ENCODE results near the gene PPP4R3A.

The PPP4R3A gene

DNA sequence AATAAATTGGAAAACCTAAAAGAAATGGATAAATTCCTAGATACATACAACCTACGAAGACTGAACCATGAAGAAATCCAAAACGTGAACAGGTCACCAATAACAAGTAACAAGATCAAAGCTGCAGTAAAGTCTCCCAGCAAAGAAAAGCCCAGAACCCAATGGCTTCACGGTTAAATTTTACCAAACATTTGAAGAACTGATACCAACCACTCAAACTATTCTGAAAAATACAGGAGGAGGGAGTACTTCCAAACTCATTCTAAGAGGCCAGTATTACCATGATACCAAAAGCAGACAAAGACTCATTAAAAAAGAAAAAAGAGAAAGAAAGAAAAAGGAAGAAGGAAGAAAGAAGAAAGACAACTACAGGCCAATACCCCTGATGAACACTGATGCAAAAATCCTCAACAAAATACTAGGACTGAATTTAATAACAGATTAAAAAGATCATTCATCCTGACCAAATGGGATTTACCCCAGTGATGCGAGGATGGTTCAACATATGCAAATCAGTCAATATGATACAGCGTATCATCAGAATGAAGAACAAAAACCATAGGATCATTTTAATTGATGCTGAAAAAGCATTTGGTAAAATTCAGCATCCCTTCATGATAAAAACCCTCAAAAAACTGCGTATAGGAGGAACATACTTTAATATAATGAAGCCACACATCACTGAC, 65.6 kb downstream of the PPP4R3A start:
- no peaks in the 10 kb centered on the region for H3K36me3 ChIP-seq (ENCODE audit: control insufficient read depth in 2 of 2, insufficient read depth in 1 of 2, low read length in 2 of 2)
- no peaks in the 10 kb centered on the region for H3K9me3 ChIP-seq (ENCODE audit: control insufficient read depth, insufficient read depth, low read depth, low read length)
- no peak overlapping the region for H3K27ac ChIP-seq (ENCODE audit: extremely low read depth, low read depth, low read length)
- ChIA-PET POLR2A (no interaction called here), CTCF (no interaction called here)
- TF ChIP-seq, protein P1, sequence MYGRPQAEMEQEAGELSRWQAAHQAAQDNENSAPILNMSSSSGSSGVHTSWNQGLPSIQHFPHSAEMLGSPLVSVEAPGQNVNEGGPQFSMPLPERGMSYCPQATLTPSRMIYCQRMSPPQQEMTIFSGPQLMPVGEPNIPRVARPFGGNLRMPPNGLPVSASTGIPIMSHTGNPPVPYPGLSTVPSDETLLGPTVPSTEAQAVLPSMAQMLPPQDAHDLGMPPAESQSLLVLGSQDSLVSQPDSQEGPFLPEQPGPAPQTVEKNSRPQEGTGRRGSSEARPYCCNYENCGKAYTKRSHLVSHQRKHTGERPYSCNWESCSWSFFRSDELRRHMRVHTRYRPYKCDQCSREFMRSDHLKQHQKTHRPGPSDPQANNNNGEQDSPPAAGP (tag by site-specific recombination; IDR thresholded peaks at IDR 0.05), result no peak
- TF ChIP-seq GLI4 (tag by site-specific recombination; IDR thresholded peaks at IDR 0.05) (no peak), ZNF555 (tag by site-specific recombination; conservative IDR thresholded peaks at IDR 0.05) (no peak), ZIC2 (tag by site-specific recombination; IDR thresholded peaks at IDR 0.05) (no peak), ZNF791 (tag by site-specific recombination; IDR thresholded peaks at IDR 0.05) (no peak), GFI1B (tag by site-specific recombination; IDR thresholded peaks at IDR 0.05) (no peak), ZBTB7A (tag by site-specific recombination; IDR thresholded peaks at IDR 0.05; ENCODE audit: low read depth) (no peak), ZNF677 (tag by site-specific recombination; IDR thresholded peaks at IDR 0.05) (no peak), ZNF16 (tag by site-specific recombination; IDR thresholded peaks at IDR 0.05; ENCODE audit: low read depth) (no peak), ZNF701 (tag by site-specific recombination; IDR thresholded peaks at IDR 0.05) (no peak)
- TF ChIP-seq, protein P2, sequence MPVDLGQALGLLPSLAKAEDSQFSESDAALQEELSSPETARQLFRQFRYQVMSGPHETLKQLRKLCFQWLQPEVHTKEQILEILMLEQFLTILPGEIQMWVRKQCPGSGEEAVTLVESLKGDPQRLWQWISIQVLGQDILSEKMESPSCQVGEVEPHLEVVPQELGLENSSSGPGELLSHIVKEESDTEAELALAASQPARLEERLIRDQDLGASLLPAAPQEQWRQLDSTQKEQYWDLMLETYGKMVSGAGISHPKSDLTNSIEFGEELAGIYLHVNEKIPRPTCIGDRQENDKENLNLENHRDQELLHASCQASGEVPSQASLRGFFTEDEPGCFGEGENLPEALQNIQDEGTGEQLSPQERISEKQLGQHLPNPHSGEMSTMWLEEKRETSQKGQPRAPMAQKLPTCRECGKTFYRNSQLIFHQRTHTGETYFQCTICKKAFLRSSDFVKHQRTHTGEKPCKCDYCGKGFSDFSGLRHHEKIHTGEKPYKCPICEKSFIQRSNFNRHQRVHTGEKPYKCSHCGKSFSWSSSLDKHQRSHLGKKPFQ (tag by site-specific recombination; IDR thresholded peaks at IDR 0.05), result no peak
- TF ChIP-seq, protein P3, sequence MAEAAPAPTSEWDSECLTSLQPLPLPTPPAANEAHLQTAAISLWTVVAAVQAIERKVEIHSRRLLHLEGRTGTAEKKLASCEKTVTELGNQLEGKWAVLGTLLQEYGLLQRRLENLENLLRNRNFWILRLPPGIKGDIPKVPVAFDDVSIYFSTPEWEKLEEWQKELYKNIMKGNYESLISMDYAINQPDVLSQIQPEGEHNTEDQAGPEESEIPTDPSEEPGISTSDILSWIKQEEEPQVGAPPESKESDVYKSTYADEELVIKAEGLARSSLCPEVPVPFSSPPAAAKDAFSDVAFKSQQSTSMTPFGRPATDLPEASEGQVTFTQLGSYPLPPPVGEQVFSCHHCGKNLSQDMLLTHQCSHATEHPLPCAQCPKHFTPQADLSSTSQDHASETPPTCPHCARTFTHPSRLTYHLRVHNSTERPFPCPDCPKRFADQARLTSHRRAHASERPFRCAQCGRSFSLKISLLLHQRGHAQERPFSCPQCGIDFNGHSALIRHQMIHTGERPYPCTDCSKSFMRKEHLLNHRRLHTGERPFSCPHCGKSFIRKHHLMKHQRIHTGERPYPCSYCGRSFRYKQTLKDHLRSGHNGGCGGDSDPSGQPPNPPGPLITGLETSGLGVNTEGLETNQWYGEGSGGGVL (tag by site-specific recombination; IDR thresholded peaks at IDR 0.05), result no peak
- TF ChIP-seq, protein P4, sequence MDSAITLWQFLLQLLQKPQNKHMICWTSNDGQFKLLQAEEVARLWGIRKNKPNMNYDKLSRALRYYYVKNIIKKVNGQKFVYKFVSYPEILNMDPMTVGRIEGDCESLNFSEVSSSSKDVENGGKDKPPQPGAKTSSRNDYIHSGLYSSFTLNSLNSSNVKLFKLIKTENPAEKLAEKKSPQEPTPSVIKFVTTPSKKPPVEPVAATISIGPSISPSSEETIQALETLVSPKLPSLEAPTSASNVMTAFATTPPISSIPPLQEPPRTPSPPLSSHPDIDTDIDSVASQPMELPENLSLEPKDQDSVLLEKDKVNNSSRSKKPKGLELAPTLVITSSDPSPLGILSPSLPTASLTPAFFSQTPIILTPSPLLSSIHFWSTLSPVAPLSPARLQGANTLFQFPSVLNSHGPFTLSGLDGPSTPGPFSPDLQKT (IDR thresholded peaks at IDR 0.05; ENCODE audit: borderline replicate concordance, low read depth, low read length), result no peak
- TF ChIP-seq, protein P5, sequence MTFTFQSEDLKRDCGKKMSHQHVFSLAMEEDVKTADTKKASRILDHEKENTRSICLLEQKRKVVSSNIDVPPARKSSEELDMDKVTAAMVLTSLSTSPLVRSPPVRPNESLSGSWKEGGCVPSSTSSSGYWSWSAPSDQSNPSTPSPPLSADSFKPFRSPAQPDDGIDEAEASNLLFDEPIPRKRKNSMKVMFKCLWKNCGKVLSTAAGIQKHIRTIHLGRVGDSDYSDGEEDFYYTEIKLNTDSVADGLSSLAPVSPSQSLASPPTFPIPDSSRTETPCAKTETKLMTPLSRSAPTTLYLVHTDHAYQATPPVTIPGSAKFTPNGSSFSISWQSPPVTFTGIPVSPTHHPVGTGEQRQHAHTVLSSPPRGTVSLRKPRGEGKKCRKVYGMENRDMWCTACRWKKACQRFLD (tag by site-specific recombination; IDR thresholded peaks at IDR 0.05), result no peak
- no peak overlapping the region for H3K4me3 ChIP-seq (ENCODE audit: low read depth, low read length)
- no peaks in the 10 kb centered on the region for H3K4me1 ChIP-seq (ENCODE audit: control insufficient read depth, insufficient read depth, low read length)

DNA sequence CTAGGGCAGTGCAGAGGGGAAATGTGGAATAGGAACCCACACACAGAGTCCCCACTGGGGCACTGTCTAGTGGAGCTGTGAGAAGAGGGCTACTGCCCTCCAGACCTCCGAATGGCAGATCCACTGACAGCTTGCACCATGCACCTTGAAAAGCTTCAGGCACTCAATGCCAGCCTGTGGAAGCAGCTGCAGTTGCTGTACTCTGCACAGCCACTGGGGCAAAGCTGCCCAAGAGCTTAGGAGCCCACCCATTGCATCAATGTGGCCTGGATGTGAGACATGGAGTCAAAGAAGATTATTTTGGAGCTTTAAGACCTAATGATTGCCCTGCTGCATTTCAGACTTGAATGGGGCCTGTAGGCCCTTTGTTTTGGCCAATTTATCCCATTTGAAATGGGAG, 70.8 kb downstream of the PPP4R3A start:
- CTCF ChIA-PET, result no interaction called here
- H3K4me3 ChIP-seq (ENCODE audit: low read depth, low read length), result no peak overlapping the region
- no peak overlapping the region for H3K27ac ChIP-seq (ENCODE audit: extremely low read depth, low read depth, low read length)
- TF ChIP-seq HOXA7 (CRISPR knock-in tag; IDR thresholded peaks at IDR 0.05; ENCODE audit: borderline replicate concordance), result no peak
- TF ChIP-seq ZNF555 (tag by site-specific recombination; conservative IDR thresholded peaks at IDR 0.05), result no peak
- TF ChIP-seq, protein P6, sequence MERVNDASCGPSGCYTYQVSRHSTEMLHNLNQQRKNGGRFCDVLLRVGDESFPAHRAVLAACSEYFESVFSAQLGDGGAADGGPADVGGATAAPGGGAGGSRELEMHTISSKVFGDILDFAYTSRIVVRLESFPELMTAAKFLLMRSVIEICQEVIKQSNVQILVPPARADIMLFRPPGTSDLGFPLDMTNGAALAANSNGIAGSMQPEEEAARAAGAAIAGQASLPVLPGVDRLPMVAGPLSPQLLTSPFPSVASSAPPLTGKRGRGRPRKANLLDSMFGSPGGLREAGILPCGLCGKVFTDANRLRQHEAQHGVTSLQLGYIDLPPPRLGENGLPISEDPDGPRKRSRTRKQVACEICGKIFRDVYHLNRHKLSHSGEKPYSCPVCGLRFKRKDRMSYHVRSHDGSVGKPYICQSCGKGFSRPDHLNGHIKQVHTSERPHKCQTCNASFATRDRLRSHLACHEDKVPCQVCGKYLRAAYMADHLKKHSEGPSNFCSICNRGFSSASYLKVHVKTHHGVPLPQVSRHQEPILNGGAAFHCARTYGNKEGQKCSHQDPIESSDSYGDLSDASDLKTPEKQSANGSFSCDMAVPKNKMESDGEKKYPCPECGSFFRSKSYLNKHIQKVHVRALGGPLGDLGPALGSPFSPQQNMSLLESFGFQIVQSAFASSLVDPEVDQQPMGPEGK (tag by site-specific recombination; IDR thresholded peaks at IDR 0.05), result no peak
- TF ChIP-seq FEZF1 (tag by site-specific recombination; IDR thresholded peaks at IDR 0.05), result no peak
- no peak for TF ChIP-seq ZNF416 (tag by site-specific recombination; IDR thresholded peaks at IDR 0.05)
- TF ChIP-seq, protein P7, sequence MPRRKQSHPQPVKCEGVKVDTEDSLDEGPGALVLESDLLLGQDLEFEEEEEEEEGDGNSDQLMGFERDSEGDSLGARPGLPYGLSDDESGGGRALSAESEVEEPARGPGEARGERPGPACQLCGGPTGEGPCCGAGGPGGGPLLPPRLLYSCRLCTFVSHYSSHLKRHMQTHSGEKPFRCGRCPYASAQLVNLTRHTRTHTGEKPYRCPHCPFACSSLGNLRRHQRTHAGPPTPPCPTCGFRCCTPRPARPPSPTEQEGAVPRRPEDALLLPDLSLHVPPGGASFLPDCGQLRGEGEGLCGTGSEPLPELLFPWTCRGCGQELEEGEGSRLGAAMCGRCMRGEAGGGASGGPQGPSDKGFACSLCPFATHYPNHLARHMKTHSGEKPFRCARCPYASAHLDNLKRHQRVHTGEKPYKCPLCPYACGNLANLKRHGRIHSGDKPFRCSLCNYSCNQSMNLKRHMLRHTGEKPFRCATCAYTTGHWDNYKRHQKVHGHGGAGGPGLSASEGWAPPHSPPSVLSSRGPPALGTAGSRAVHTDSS (tag by site-specific recombination; IDR thresholded peaks at IDR 0.05), result no peak
- no peak for TF ChIP-seq ZBTB21 (tag by site-specific recombination; IDR thresholded peaks at IDR 0.05)
- H3K36me3 ChIP-seq (ENCODE audit: control insufficient read depth in 2 of 2, insufficient read depth in 1 of 2, low read length in 2 of 2), result no peaks in the 10 kb centered on the region
- no peaks in the 10 kb centered on the region for H3K4me1 ChIP-seq (ENCODE audit: control insufficient read depth, insufficient read depth, low read length)
- no peaks in the 10 kb centered on the region for H3K9me3 ChIP-seq (ENCODE audit: control insufficient read depth, insufficient read depth, low read depth, low read length)
- POLR2A ChIA-PET, result no interaction called here
